ENCODE results near the gene GALR1.

GRCh38 chr18:77314511-77314910 lies 64.9 kb downstream of the GALR1 start:
- TF ChIP-seq CTCF (conservative IDR thresholded peaks at IDR 0.05; ENCODE audit: low read length) (no peak), EZH2phosphoT487 (IDR thresholded peaks at IDR 0.05; ENCODE audit: borderline replicate concordance) (no peak)
